Anterior cingulate cortex (tissue), 58 donors: ENCODE measurements around the gene FANCB.

Source experiments
- DNase-seq, 58 donors: peaks; one replicate each; lab custom pipeline; 2025; lab: John Stamatoyannopoulos, UW

Gene FANCB

GRCh38 chrX:14872851-14873675 is at the start of gene FANCB, which contains the start of gene MOSPD2:
FANCB (minus strand) TSS chrX:14873069; CDS start chrX:14865510, 7,559 bp downstream.
MOSPD2 (plus strand) TSS chrX:14873421; CDS start chrX:14873529, 108 bp downstream.
- peak; percentile 20 to 97 (median 88) for DNase-seq

GRCh38 chrX:14922437-14922836 is 49.6 kb upstream of the FANCB start:
- DNase-seq: peak in 5 of 58 donors; percentile 0 to 12 (median 2)

GRCh38 chrX:14920196-14920595 is 47.3 kb upstream of the FANCB start:
- no peak for DNase-seq

GRCh38 chrX:14919407-14919806 is 46.5 kb upstream of the FANCB start:
- no peak for DNase-seq

- no peak for DNase-seq
Measured at GRCh38 chrX:14916017-14916674, 43.3 kb upstream of the FANCB start.

GRCh38 chrX:14915596-14915995 is 42.7 kb upstream of the FANCB start:
- no peak for DNase-seq

- DNase-seq: no peak
Measured at GRCh38 chrX:14913241-14913640, 40.4 kb upstream of the FANCB start.

- no peak for DNase-seq
Measured at GRCh38 chrX:14903891-14904290, 31.0 kb upstream of the FANCB start.

- DNase-seq: peak in 11 of 58 donors; percentile 0 to 23 (median 6)
Measured at GRCh38 chrX:14902537-14902936, 29.7 kb upstream of the FANCB start.

GRCh38 chrX:14899607-14900006 is 26.7 kb upstream of the FANCB start:
- no peak for DNase-seq

GRCh38 chrX:14897042-14897441 is 24.2 kb upstream of the FANCB start:
- DNase-seq: no peak

GRCh38 chrX:14896273-14896672 is 23.4 kb upstream of the FANCB start:
- DNase-seq: no peak

GRCh38 chrX:14886252-14886651 is 13.4 kb upstream of the FANCB start:
- no peak for DNase-seq

- no peak for DNase-seq
Measured at GRCh38 chrX:14884714-14885113, 11.8 kb upstream of the FANCB start.

- no peak for DNase-seq
Measured at GRCh38 chrX:14883826-14884225, 11.0 kb upstream of the FANCB start.

GRCh38 chrX:14875624-14876023 is 2.8 kb upstream of the FANCB start:
- no peak for DNase-seq

- peak in 1 of 58 donors; percentile 9 for DNase-seq
Measured at GRCh38 chrX:14873676-14874049, 794 bp upstream of the FANCB start.

GRCh38 chrX:14872355-14872754 is 514 bp downstream of the FANCB start:
- peak in 1 of 58 donors; percentile 2 for DNase-seq

GRCh38 chrX:14871767-14872166 is 1.1 kb downstream of the FANCB start:
- DNase-seq: no peak

GRCh38 chrX:14865201-14865600 is 7.7 kb downstream of the FANCB start:
- peak in 1 of 58 donors; percentile 20 for DNase-seq

GRCh38 chrX:14864631-14865030 is 8.2 kb downstream of the FANCB start:
- DNase-seq: no peak

- DNase-seq: no peak
Measured at GRCh38 chrX:14851526-14851925, 21.3 kb downstream of the FANCB start.
